ENCODE measurements around the gene BBIP1.

DNA sequence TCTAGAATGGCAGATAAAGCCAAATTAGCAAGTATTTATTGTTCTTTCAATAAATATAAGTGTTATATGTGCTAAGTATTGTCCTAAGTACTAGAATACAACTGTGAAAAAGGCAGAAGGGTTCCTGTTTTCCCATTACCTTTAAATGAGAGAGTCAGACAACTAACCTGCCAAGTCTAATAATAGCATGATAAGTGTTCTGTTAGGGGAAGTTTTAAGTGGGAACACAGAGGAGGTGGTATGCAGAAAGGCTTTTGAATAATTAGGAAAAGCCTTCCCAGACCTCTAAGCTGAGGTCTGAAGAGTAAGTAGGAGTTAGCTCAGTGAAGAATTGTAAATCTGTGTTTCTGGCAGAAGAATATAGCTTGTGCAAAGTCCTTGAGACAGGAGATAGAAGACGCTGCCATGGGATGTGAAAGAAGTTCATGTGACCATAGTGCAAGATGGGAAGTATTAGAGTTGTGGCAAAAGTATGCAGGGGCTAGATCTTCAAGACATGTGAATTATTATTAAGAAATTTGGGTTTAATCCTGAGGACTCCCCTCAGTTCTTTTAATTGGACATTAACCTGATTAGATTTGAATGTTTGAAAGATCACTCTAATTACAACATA is 12.9 kb upstream of the BBIP1 start:
- TF ChIP-seq, protein P1, sequence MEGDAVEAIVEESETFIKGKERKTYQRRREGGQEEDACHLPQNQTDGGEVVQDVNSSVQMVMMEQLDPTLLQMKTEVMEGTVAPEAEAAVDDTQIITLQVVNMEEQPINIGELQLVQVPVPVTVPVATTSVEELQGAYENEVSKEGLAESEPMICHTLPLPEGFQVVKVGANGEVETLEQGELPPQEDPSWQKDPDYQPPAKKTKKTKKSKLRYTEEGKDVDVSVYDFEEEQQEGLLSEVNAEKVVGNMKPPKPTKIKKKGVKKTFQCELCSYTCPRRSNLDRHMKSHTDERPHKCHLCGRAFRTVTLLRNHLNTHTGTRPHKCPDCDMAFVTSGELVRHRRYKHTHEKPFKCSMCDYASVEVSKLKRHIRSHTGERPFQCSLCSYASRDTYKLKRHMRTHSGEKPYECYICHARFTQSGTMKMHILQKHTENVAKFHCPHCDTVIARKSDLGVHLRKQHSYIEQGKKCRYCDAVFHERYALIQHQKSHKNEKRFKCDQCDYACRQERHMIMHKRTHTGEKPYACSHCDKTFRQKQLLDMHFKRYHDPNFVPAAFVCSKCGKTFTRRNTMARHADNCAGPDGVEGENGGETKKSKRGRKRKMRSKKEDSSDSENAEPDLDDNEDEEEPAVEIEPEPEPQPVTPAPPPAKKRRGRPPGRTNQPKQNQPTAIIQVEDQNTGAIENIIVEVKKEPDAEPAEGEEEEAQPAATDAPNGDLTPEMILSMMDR (conservative IDR thresholded peaks at IDR 0.05; ENCODE audit: low read depth, low read length), result no peak
- no peak for TF ChIP-seq EZH2 (IDR thresholded peaks at IDR 0.05; ENCODE audit: low read length, unreplicated experiment)

All from PC-3 (cell line).